ENCODE data around the gene SURF4. TPM values are rescaled to one million over a fixed set of nuclear protein-coding genes. Genes with fewer than 3 reads are reported as not detected.
A peak's percentile ranks its signal among the peaks of the same experiment; 100 is the strongest.

The SURF4 gene
- total RNA-seq, 1 donor, result 82.2 TPM

DNA sequence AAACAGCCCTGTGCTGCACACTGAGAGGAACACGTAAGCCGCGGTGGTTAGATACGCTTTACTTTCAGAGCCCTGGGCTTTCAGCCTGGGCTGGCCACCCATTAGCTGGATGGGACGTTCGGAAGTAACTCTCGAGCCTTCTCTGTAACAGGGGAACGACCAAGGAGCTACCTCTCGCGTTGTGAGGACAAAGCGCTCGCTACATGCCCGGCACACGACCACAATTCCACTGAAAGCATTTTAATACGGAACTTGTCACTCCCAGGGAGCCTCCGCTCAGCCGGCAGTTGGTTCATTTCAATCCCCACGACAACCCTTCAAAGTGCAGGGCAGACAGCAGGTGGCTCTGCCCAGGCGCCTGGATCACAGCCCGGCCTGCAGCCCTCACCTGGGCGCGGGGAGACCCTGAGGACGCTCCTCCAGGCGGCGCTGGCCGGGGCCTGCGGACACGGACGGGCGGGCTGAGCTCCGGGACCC lies 19.9 kb downstream of the SURF4 start:
- Histone ChIP-seq H3K27me3 (ENCODE audit: insufficient read depth, low read length) (no peaks in the 10 kb centered on the region), H3K9me3 (ENCODE audit: low read depth, low read length) (no peaks in the 10 kb centered on the region), H3K4me3 (ENCODE audit: low read length) (peak overlapping the region; percentile 68), H3K4me1 (ENCODE audit: insufficient read depth, low read length) (peaks cover 27% of the 10 kb centered on the region)

- Histone ChIP-seq H3K4me1 (ENCODE audit: insufficient read depth, low read length) (peaks cover 27% of the 10 kb centered on the region), H3K27me3 (ENCODE audit: insufficient read depth, low read length) (no peaks in the 10 kb centered on the region), H3K4me3 (ENCODE audit: low read length) (no peak overlapping the region), H3K9me3 (ENCODE audit: low read depth, low read length) (no peaks in the 10 kb centered on the region)
Measured at GRCh38 chr9:133354766-133355165, 21.1 kb downstream of the SURF4 start.

- Histone ChIP-seq H3K4me1 (ENCODE audit: insufficient read depth, low read length) (peaks cover 38% of the 10 kb centered on the region), H3K27me3 (ENCODE audit: insufficient read depth, low read length) (no peaks in the 10 kb centered on the region), H3K4me3 (ENCODE audit: low read length) (no peak overlapping the region), H3K9me3 (ENCODE audit: low read depth, low read length) (no peaks in the 10 kb centered on the region)
Measured at GRCh38 chr9:133353548-133353947, 22.3 kb downstream of the SURF4 start.

DNA sequence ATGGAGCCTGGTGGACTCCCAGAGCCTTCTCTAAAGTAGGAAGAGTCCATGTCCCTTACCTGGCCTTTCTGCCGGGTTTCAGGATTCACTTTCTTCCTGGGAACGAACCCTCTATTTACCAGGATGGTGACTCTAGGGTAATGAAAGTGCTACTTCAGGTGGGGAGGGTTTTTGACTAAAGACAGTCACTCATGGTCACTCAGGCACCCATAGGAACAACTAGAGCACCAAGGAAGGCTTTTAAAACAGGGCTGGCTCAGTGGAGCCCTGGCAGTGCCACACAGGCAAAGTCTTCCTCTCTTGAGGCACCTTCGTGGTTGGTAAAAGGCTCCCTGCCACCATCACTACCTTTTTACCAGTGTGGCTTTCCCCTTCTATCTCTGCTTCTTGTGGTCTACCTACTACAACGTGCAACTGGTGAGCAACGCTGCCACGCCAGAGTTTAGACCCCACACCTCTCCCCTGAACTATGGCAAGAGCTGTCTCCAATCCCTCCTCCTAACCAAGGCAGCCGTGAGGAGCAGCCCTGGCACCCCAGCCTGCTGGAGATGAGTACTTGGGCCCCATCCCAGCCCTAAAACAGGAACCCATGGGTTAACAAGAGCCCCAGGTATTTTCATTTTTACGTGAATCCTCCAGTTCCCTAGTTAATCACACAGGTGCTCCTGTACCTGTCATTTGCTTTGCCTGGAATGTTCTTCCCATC lies 23.1 kb downstream of the SURF4 start:
- H3K27me3 ChIP-seq (ENCODE audit: insufficient read depth, low read length), result no peaks in the 10 kb centered on the region
- no peaks in the 10 kb centered on the region for H3K9me3 ChIP-seq (ENCODE audit: low read depth, low read length)
- no peak overlapping the region for H3K4me3 ChIP-seq (ENCODE audit: low read length)
- H3K4me1 ChIP-seq (ENCODE audit: insufficient read depth, low read length), result peaks cover 35% of the 10 kb centered on the region

DNA sequence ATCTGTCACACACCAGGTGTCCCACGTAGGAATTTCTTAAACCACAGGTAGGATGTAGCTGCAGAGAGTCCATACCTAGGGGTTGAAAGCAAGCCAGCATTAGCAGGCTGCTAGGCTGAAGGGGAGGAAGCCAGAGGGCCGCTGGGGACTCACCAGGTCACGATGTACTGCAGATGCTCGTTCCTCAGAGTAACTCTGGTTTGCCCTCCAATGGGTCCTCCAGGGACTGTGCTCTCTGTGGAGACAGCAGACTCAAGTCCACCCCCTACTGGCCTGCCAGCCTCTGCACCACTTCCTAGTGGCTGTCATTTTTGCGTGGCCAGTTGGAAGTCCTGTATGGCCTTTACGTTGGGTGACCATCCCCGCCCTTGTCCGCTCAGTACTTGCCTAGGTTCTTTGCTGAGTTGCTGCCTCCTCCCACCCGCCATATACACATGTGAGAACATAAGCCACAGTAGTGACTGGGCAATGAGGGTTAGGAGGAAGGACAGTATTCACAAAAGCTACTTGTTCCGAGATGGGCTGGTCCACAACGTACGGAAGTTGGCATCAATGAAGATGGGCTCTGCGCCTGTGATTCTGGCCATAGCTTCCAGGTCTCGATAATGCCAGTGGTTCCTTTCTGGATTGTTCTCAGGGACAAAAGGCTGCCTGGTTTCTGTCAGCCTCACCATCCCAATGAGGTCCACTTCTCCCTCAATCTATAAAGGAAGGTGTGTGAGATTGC lies 23.8 kb downstream of the SURF4 start:
- H3K4me3 ChIP-seq (ENCODE audit: low read length), result no peak overlapping the region
- no peaks in the 10 kb centered on the region for H3K9me3 ChIP-seq (ENCODE audit: low read depth, low read length)
- peaks cover 31% of the 10 kb centered on the region for H3K4me1 ChIP-seq (ENCODE audit: insufficient read depth, low read length)
- H3K27me3 ChIP-seq (ENCODE audit: insufficient read depth, low read length), result no peaks in the 10 kb centered on the region

DNA sequence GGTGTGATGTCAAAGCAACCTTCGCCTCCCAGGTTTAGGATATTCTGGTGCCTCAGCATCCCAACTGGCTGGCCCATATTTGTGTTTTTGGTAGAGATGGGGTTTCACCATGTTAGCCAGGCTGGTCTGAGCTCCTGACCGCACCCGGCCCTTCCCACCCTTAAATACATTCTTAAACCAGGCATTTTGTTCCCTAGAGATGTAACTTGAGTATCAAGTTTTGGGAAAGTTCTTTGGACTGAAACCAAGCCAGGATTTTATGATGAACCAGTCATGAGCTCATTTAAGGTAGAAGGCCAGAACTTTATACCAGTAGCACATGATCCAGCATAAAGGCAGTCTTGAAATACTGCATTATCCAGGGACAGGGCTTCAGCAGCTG lies 24.3 kb downstream of the SURF4 start:
- H3K4me1 ChIP-seq (ENCODE audit: insufficient read depth, low read length), result peaks cover 33% of the 10 kb centered on the region
- no peak overlapping the region for H3K4me3 ChIP-seq (ENCODE audit: low read length)
- H3K9me3 ChIP-seq (ENCODE audit: low read depth, low read length), result no peaks in the 10 kb centered on the region

DNA sequence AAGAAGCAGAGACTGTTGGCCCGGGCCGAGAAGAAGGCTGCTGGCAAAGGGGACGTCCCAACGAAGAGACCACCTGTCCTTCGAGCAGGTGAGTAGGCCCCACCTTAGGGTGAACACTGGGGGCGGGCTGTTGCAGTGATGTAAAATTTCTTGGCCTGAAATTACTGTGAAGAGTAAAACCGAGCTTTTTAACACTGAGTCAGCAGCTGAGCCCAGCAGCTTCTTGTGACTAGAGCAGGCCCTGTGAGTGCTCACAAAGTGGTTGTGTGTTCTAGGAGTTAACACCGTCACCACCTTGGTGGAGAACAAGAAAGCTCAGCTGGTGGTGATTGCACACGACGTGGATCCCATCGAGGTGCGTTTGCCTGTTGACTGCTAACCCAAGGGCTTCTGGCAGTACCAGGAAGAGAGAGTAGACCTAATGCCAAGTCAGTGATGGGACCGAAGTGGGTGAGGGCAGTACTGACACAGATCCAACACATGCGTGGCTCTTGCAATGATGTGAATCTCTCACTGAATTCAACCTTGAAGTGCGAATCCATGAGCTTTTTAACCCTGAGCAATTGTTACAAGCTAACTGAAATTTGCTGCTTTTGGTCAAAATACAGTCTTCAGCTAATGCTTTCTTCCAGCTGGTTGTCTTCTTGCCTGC lies 25.8 kb downstream of the SURF4 start:
- H3K4me1 ChIP-seq (ENCODE audit: insufficient read depth, low read length), result peaks cover 32% of the 10 kb centered on the region
- H3K9me3 ChIP-seq (ENCODE audit: low read depth, low read length), result no peaks in the 10 kb centered on the region
- no peak overlapping the region for H3K4me3 ChIP-seq (ENCODE audit: low read length)
- H3K27me3 ChIP-seq (ENCODE audit: insufficient read depth, low read length), result no peaks in the 10 kb centered on the region

More for the DNA sequence above, 24.3 kb downstream of the SURF4 start:
- H3K27me3 ChIP-seq (ENCODE audit: insufficient read depth, low read length), result no peaks in the 10 kb centered on the region

DNA sequence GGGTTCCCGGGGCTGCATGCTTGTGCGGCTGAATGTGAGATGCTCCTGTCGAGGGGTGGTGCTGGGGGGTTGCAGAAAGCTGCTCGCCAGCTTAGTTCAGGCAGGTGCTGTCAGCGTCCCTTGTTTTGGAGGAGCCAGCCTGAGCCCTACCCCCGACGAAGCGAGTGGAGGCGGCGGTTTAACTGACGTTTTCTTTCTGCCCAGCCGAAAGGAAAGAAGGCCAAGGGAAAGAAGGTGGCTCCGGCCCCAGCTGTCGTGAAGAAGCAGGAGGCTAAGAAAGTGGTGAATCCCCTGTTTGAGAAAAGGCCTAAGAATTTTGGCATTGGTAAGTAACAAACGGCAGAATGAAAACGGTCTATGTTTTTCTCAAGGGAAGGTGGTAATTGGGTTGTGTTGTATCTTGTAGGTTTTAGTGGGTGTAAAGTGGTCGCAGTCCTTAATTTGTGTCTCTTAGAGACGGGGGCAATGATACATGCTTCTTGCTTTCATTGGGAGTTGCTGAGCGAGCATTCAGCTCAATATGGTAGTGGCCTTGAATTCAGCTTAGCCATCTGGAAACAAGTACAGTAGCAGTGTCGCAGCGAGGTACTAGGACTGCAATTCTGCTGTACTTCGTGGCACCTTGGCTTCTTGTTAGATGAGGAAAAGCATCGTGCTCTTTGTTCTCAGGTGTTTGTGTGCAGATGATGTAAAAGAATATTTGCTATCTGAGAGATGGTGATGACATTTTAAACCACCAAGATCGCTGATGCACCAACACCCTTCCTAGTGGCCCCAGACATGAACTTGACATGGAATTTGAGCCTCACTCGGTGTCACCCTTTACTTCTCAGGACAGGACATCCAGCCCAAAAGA lies 26.9 kb downstream of the SURF4 start:
- Histone ChIP-seq H3K27me3 (ENCODE audit: insufficient read depth, low read length) (no peaks in the 10 kb centered on the region), H3K9me3 (ENCODE audit: low read depth, low read length) (no peaks in the 10 kb centered on the region), H3K4me3 (ENCODE audit: low read length) (peak overlapping the region; percentile 99), H3K4me1 (ENCODE audit: insufficient read depth, low read length) (peaks cover 27% of the 10 kb centered on the region)

GRCh38 chr9:133347985-133348717 lies 27.7 kb downstream of the SURF4 start, which contains the start of the genes MED22 and RPL7A:
Gene MED22 (minus strand): TSS chr9:133348131. CDS start chr9:133346662, 1,469 bp downstream.
Gene RPL7A (plus strand): TSS chr9:133348218. CDS start chr9:133348244, 26 bp downstream.
- Histone ChIP-seq H3K4me1 (ENCODE audit: insufficient read depth, low read length) (peaks cover 27% of the 10 kb centered on the region), H3K9me3 (ENCODE audit: low read depth, low read length) (no peaks in the 10 kb centered on the region), H3K4me3 (ENCODE audit: low read length) (peak within 1 kb of the TSS; percentile 99), H3K27me3 (ENCODE audit: insufficient read depth, low read length) (no peaks in the 10 kb centered on the region)

GRCh38 chr9:133347515-133347984 lies 28.3 kb downstream of the SURF4 start:
- Histone ChIP-seq H3K4me3 (ENCODE audit: low read length) (peak overlapping the region; percentile 99), H3K4me1 (ENCODE audit: insufficient read depth, low read length) (peaks cover 30% of the 10 kb centered on the region), H3K9me3 (ENCODE audit: low read depth, low read length) (no peaks in the 10 kb centered on the region), H3K27me3 (ENCODE audit: insufficient read depth, low read length) (no peaks in the 10 kb centered on the region)

- H3K27me3 ChIP-seq (ENCODE audit: insufficient read depth, low read length), result no peaks in the 10 kb centered on the region
- H3K4me1 ChIP-seq (ENCODE audit: insufficient read depth, low read length), result peaks cover 43% of the 10 kb centered on the region
- no peaks in the 10 kb centered on the region for H3K9me3 ChIP-seq (ENCODE audit: low read depth, low read length)
- H3K4me3 ChIP-seq (ENCODE audit: low read length), result no peak overlapping the region
Measured at GRCh38 chr9:133346021-133346785, 29.7 kb downstream of the SURF4 start.

DNA sequence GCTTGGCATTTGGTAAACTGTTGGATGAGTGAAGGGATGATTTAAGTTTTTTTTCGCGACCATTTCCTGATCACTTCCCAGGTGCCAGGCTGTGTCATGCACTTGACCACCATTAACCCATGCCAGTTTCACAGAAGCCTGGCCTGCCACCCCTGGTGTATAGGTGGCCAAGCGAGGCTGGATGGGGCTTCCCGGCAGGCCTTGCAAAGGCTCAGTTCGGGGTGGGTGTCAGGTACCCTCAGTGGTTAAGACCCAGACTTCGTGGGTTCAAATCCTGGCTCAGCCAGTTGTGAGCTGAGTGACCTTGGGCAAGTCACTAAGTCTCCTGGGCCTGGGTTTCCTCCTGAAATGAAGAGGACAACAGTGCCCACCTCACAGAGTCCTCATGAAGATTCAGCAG lies 30.3 kb downstream of the SURF4 start:
- H3K9me3 ChIP-seq (ENCODE audit: low read depth, low read length), result no peaks in the 10 kb centered on the region
- no peak overlapping the region for H3K4me3 ChIP-seq (ENCODE audit: low read length)
- no peaks in the 10 kb centered on the region for H3K27me3 ChIP-seq (ENCODE audit: insufficient read depth, low read length)
- peaks cover 50% of the 10 kb centered on the region for H3K4me1 ChIP-seq (ENCODE audit: insufficient read depth, low read length)

GRCh38 chr9:133344979-133345378 lies 30.9 kb downstream of the SURF4 start:
- Histone ChIP-seq H3K4me1 (ENCODE audit: insufficient read depth, low read length) (peaks cover 56% of the 10 kb centered on the region), H3K4me3 (ENCODE audit: low read length) (no peak overlapping the region), H3K9me3 (ENCODE audit: low read depth, low read length) (no peaks in the 10 kb centered on the region), H3K27me3 (ENCODE audit: insufficient read depth, low read length) (no peaks in the 10 kb centered on the region)

Data from mononuclear cell (primary cell).